NCI-H1694 (cell line): ENCODE data around the gene COL5A1.

ENCODE experiments used
- DNase-seq: peaks from one replicate; lab custom pipeline; 2025; lab: John Stamatoyannopoulos, UW

COL5A1 gene

GRCh38 chr9:134858051-134858841 is 216.6 kb downstream of the COL5A1 start:
- no peak for DNase-seq

GRCh38 chr9:134860510-134860909 is 218.9 kb downstream of the COL5A1 start:
- DNase-seq = no peak

GRCh38 chr9:134861595-134862334 is 220.2 kb downstream of the COL5A1 start:
- no peak for DNase-seq

- no peak for DNase-seq
These were observed 221.8 kb downstream of the COL5A1 start for GRCh38 chr9:134863306-134863902.

- DNase-seq = no peak
These were observed 222.6 kb downstream of the COL5A1 start for GRCh38 chr9:134863941-134864820.

GRCh38 chr9:134864821-134865190 is 223.2 kb downstream of the COL5A1 start:
- DNase-seq = no peak

- no peak for DNase-seq
These were observed 226.5 kb downstream of the COL5A1 start for GRCh38 chr9:134867917-134868750.

GRCh38 chr9:134868751-134869553 is 227.3 kb downstream of the COL5A1 start:
- DNase-seq = no peak

GRCh38 chr9:134869554-134870300 is 228.1 kb downstream of the COL5A1 start:
- no peak for DNase-seq

GRCh38 chr9:134870301-134870694 is 228.7 kb downstream of the COL5A1 start:
- DNase-seq = no peak

- DNase-seq = no peak
These were observed 229.4 kb downstream of the COL5A1 start for GRCh38 chr9:134870746-134871662.

GRCh38 chr9:134871697-134872340 is 230.2 kb downstream of the COL5A1 start:
- DNase-seq = no peak

GRCh38 chr9:134872482-134873231 is 231.1 kb downstream of the COL5A1 start:
- no peak for DNase-seq

- DNase-seq = no peak
These were observed 233.8 kb downstream of the COL5A1 start for GRCh38 chr9:134875371-134875770.

- no peak for DNase-seq
These were observed 235.9 kb downstream of the COL5A1 start for GRCh38 chr9:134877541-134877940.

GRCh38 chr9:134879664-134880483 is 238.3 kb downstream of the COL5A1 start:
- no peak for DNase-seq
